GM06990 (cell line): ENCODE data around the gene SPTBN1.

Source experiments
- DNase-seq: peaks from one replicate; pipeline ENCODE4 v3.0.0-alpha.2; 2011; ENCODE audit not compliant: insufficient read length; ENCODE audit errors: extremely low read depth
- H3K27me3 ChIP-seq: replicated peaks from 2 replicates; pipeline ENCODE4 v1.6.0; 2011; ENCODE audit warnings: low read length; ENCODE audit not compliant: control insufficient read depth, insufficient read depth
- H3K36me3 ChIP-seq: 2 replicates; pipeline ENCODE4 v1.5.1; 2011; ENCODE audit warnings: low read length; ENCODE audit not compliant: control insufficient read depth, insufficient read depth
- H3K4me3 ChIP-seq: replicated peaks from 2 replicates; pipeline ENCODE4 v1.5.1; 2011; ENCODE audit warnings: low read depth, mild to moderate bottlenecking, control low read depth, low read length
- CTCF ChIP-seq: IDR thresholded peaks from 2 replicates; pipeline ENCODE4 v1.5.1; 2011; ENCODE audit warnings: low read length, control low read depth, mild to moderate bottlenecking, inconsistent platforms; ENCODE audit not compliant: insufficient read depth, poor library complexity, severe bottlenecking

SPTBN1 gene

GRCh38 chr2:54440050-54440449, 16.1 kb upstream of the SPTBN1 start:
- Histone ChIP-seq H3K4me3 (no peak overlapping the region), H3K27me3 (no peaks in the 10 kb centered on the region), H3K36me3 (no peaks in the 10 kb centered on the region)
- DNase-seq = no peak
- TF ChIP-seq CTCF = no peak

DNA sequence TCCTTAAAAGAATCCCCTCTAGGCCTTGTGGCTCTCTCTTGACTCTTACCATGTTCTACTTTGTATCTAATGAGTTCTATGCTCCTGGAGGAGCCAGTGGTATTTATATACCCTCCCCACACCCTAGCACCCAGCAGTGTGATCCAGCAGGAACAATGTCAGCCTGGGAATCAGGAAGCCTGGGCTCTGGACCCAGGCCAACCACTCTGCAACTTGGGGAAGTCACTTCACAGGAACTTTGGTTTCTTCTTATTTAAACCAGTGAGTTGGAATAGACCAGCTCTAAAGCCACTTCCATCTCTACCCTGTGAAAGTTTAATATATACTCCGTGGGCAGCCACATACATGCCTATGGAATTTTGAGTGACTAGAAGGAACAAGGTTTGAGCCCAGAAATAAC, 11.6 kb upstream of the SPTBN1 start:
- H3K36me3 ChIP-seq = no peaks in the 10 kb centered on the region
- DNase-seq = no peak
- no peak for TF ChIP-seq CTCF
- H3K27me3 ChIP-seq = no peaks in the 10 kb centered on the region
- H3K4me3 ChIP-seq = no peak overlapping the region

DNA sequence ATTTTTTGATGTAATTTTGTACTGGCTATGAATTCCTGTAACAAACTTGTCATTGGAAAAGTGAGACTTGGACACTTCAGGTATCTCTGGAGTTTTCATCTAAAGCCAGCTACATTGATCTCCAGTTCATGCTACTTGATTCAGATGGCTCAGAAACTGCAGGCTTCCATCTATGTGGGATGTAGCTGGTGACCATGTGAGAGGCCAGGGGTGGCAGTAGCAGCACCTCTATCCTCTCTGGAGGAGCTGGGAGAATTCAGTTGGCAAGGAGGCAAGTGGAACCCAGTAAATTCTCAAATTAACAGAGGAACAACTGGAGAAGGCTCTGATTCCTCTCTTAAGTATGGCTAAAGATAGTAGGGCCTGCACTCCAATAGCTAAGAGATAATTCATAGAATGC, 10.0 kb upstream of the SPTBN1 start:
- no peak for TF ChIP-seq CTCF
- no peak for DNase-seq
- no peaks in the 10 kb centered on the region for H3K27me3 ChIP-seq
- H3K4me3 ChIP-seq = no peak overlapping the region
- H3K36me3 ChIP-seq = no peaks in the 10 kb centered on the region

GRCh38 chr2:54446625-54447024, 9.5 kb upstream of the SPTBN1 start:
- Histone ChIP-seq H3K27me3 (no peaks in the 10 kb centered on the region), H3K36me3 (no peaks in the 10 kb centered on the region), H3K4me3 (no peak overlapping the region)
- TF ChIP-seq CTCF = no peak
- DNase-seq = no peak

DNA sequence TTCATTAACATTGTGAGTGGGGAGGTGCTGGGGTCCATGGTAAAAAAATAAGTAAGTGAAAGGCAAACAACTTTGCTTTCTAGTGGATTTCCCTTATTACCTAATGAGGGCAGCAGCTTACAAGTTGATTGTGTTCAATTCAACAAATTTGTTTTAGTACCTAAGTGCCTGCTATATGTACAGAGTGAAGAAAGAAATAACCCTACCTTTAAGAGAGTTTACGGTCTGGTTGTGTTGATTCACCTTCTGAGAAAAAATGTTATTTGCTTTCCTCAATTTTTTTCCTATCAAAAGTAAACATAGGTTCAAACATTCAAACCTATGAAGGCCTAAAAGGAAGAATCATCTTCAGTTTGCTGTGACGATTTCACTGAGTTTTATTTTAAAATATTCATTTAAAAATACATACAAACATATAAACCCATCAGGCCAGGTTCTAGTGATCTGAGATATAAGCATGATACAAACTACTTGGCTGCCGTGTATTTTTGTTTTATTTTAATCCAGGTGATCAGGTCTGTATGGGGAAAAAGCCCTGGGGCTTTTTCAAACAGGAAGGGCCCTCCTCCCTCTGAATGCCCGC, 1.5 kb upstream of the SPTBN1 start:
- no peaks in the 10 kb centered on the region; the same call in none of the 2 replicates for H3K27me3 ChIP-seq
- no peak overlapping the region for H3K4me3 ChIP-seq
- DNase-seq = no peak
- no peaks in the 10 kb centered on the region for H3K36me3 ChIP-seq
- TF ChIP-seq CTCF = no peak

DNA sequence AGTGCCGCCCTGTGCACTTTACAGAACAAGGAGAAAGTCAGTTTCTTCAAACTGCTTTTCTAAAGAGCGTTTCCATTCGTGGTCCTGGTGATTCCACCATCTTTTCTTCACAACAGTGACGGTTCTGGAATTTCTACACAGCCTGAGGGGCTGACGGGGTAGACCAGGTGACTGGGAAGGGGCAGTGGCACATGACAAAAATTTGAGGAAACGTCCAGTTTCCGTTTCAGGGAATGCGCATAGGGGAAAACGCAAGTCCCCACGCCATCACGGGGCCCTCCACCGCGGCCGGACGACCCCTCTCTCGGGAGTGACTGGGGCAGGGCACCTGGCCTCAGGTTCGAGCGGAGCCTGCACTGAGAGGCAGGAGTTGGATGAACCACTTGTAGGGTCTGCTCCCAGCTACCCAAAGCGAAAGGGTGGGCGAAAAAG, 980 bp upstream of the SPTBN1 start:
- TF ChIP-seq CTCF = no peak
- no peaks in the 10 kb centered on the region; the same call in none of the 2 replicates for H3K27me3 ChIP-seq
- DNase-seq = peak; percentile 16
- no peak overlapping the region; the same call in 1 of the 2 replicates for H3K4me3 ChIP-seq
- H3K36me3 ChIP-seq = no peaks in the 10 kb centered on the region
